Hepatocyte (in vitro differentiated cells): Measurements from ENCODE around the gene SRSF10.

Source experiments
- EZH2 ChIP-seq: fragments of 200-600 bp; sonication (generic); IDR thresholded peaks from 2 replicates; pipeline ENCODE4 v1.6.1; 2016; ENCODE audit warnings: antibody characterized with exemption, mild to moderate bottlenecking, borderline replicate concordance
- EZH2phosphoT487 ChIP-seq: fragments of 200-600 bp; sonication (generic); IDR thresholded peaks from one replicate; pipeline ENCODE4 v1.6.1; 2018; ENCODE audit warnings: antibody characterized with exemption, mild to moderate bottlenecking, low read depth, moderate library complexity; ENCODE audit not compliant: unreplicated experiment, severe bottlenecking
- TF ChIP-seq, protein P1 (sequence below): fragments of 200-600 bp; sonication (generic); IDR thresholded peaks from 2 replicates; pipeline ENCODE4 v1.5.1; 2016; ENCODE audit warnings: antibody characterized with exemption, mild to moderate bottlenecking; ENCODE audit not compliant: poor library complexity

DNA sequence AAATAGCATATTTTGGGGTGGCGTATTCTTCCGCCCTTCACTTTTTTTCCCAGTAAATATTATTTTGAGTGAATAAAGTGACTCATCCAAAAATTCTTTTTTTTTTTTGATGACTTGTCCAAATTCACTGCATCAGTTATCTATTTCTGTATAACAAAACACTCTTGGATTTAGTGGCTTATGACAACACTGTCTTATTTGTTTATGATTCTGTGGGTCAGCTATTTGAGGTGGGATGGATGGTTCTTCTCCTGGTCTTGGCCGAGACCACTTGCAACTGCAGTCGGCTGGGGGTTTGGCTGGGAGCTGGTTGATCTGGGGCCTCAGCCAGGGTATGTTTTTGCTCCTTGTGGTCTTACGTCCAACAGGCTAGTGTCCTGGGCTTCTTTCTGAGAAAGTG is 39.9 kb upstream of the SRSF10 start:
- TF ChIP-seq, protein P1, sequence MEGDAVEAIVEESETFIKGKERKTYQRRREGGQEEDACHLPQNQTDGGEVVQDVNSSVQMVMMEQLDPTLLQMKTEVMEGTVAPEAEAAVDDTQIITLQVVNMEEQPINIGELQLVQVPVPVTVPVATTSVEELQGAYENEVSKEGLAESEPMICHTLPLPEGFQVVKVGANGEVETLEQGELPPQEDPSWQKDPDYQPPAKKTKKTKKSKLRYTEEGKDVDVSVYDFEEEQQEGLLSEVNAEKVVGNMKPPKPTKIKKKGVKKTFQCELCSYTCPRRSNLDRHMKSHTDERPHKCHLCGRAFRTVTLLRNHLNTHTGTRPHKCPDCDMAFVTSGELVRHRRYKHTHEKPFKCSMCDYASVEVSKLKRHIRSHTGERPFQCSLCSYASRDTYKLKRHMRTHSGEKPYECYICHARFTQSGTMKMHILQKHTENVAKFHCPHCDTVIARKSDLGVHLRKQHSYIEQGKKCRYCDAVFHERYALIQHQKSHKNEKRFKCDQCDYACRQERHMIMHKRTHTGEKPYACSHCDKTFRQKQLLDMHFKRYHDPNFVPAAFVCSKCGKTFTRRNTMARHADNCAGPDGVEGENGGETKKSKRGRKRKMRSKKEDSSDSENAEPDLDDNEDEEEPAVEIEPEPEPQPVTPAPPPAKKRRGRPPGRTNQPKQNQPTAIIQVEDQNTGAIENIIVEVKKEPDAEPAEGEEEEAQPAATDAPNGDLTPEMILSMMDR = no peak
- TF ChIP-seq EZH2 = no peak
- TF ChIP-seq EZH2phosphoT487 = no peak
